ENCODE data around the gene TEX55.

TEX55 gene

GRCh38 chr3:119170821-119171220 lies 24.9 kb downstream of the TEX55 start:
- Histone ChIP-seq H3K36me3 (no peaks in the 10 kb centered on the region), H3K4me3 (ENCODE audit: low read depth, low read length) (no peak overlapping the region), H3K4me1 (no peaks in the 10 kb centered on the region), H3K9me3 (no peaks in the 10 kb centered on the region), H3K27me3 (peaks cover 32% of the 10 kb centered on the region)
- no peak for DNase-seq
- TF ChIP-seq CTCF (IDR thresholded peaks at IDR 0.05; ENCODE audit: low read depth, low read length), result no peak

- Histone ChIP-seq H3K36me3 (no peaks in the 10 kb centered on the region), H3K9me3 (no peaks in the 10 kb centered on the region), H3K4me3 (ENCODE audit: low read depth, low read length) (no peak within 1 kb of the TSS), H3K4me1 (no peaks in the 10 kb centered on the region), H3K27me3 (peaks cover 51% of the 10 kb centered on the region)
- no peak for TF ChIP-seq CTCF (IDR thresholded peaks at IDR 0.05; ENCODE audit: low read depth, low read length)
- DNase-seq, result no peak
These were observed 27.4 kb downstream of the TEX55 start, which contains the start of gene UPK1B for GRCh38 chr3:119173325-119173724. UPK1B (plus strand) TSS chr3:119173598; CDS start chr3:119186742, 13,144 bp downstream.

GRCh38 chr3:119175872-119176756 lies 30.1 kb downstream of the TEX55 start:
- Histone ChIP-seq H3K27me3 (peaks cover 54% of the 10 kb centered on the region), H3K4me3 (ENCODE audit: low read depth, low read length) (no peak overlapping the region), H3K4me1 (no peaks in the 10 kb centered on the region), H3K9me3 (no peaks in the 10 kb centered on the region), H3K36me3 (no peaks in the 10 kb centered on the region)
- no peak for DNase-seq
- TF ChIP-seq CTCF (IDR thresholded peaks at IDR 0.05; ENCODE audit: low read depth, low read length), result no peak

GRCh38 chr3:119176778-119177177 lies 30.8 kb downstream of the TEX55 start:
- H3K27me3 ChIP-seq, result peaks cover 56% of the 10 kb centered on the region
- no peak for DNase-seq
- no peaks in the 10 kb centered on the region for H3K36me3 ChIP-seq
- no peaks in the 10 kb centered on the region for H3K4me1 ChIP-seq
- no peak for TF ChIP-seq CTCF (IDR thresholded peaks at IDR 0.05; ENCODE audit: low read depth, low read length)
- no peaks in the 10 kb centered on the region for H3K9me3 ChIP-seq
- H3K4me3 ChIP-seq (ENCODE audit: low read depth, low read length), result no peak overlapping the region

- Histone ChIP-seq H3K36me3 (no peaks in the 10 kb centered on the region), H3K27me3 (peaks cover 54% of the 10 kb centered on the region), H3K4me3 (ENCODE audit: low read depth, low read length) (no peak overlapping the region), H3K4me1 (no peaks in the 10 kb centered on the region), H3K9me3 (no peaks in the 10 kb centered on the region)
- TF ChIP-seq CTCF (IDR thresholded peaks at IDR 0.05; ENCODE audit: low read depth, low read length), result no peak
- no peak for DNase-seq
These were observed 31.4 kb downstream of the TEX55 start for GRCh38 chr3:119177321-119177720.

GRCh38 chr3:119181765-119182164 lies 35.8 kb downstream of the TEX55 start:
- DNase-seq, result no peak
- H3K4me1 ChIP-seq, result no peaks in the 10 kb centered on the region
- H3K9me3 ChIP-seq, result no peaks in the 10 kb centered on the region
- TF ChIP-seq CTCF (IDR thresholded peaks at IDR 0.05; ENCODE audit: low read depth, low read length), result no peak
- H3K4me3 ChIP-seq (ENCODE audit: low read depth, low read length), result no peak overlapping the region
- no peaks in the 10 kb centered on the region for H3K36me3 ChIP-seq
- H3K27me3 ChIP-seq, result peaks cover 34% of the 10 kb centered on the region

Measured in BE2C (cell line).